CD4-positive, alpha-beta T cell treated with Interleukin-15 for 4 hours (primary cell): ENCODE results near the gene MYO18B.

Experiments
- DNase-seq: peaks from one replicate; pipeline ENCODE4 v3.0.0-alpha.2; 2020; ENCODE audit warnings: low spot score

The MYO18B gene

DNA sequence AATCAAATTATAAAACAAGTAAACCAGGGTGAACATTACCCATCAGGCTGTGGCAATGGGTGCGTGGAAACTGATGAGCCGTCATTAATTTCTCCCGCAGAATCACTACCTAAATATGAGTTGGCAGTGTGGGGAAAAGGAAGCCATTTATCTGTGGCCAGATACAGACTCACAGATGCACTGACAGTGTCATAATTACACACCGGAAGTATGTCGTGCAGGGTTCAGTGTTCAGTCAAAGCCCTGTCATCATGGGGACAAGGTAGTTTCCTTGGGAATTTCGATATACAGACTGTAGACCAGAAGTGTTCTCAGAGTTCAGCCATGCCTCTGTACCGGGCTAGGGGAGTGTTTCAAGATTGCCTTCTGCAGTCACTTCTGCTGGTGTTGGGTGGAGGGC, 308.1 kb downstream of the MYO18B start:
- no peak for DNase-seq

GRCh38 chr22:26053737-26054316, 311.8 kb downstream of the MYO18B start:
- no peak for DNase-seq

GRCh38 chr22:26054841-26055605, 313.0 kb downstream of the MYO18B start:
- DNase-seq = no peak

GRCh38 chr22:26055693-26056092, 313.7 kb downstream of the MYO18B start:
- DNase-seq = no peak

DNA sequence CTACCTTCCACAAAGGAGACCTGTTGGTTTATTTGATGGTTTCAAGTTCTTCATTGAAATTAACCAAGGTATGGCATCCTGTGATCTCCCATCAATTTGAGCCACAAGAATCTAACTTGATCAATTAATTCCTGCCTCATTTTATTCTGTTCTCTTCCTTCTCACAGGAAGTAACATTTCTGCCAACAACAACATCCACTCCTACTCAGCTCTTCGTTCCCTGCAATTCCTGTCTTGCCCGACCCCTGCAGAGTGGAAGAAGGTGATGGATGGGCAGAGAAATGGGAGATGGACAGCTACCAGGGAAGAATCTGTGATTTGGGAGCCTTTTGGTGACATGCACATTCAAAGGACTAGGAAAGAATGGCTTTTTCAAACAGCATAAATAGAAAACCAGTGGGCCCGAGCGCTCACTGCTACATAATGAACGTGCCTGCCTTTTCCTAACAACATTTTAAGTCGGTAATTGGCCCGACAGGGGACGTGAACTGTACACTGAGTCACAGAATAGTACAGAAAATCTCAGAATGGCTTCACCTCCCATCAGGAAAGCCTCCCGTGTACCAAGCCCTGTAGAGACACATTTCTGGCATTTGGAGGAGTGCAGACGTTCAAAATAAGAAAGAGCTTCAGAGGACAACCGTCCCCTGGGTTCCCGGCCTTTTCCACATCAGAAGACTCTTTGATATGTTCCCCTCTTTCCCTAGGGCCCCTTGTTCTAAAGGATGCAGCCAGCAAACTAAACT, 314.6 kb downstream of the MYO18B start:
- DNase-seq = no peak

DNA sequence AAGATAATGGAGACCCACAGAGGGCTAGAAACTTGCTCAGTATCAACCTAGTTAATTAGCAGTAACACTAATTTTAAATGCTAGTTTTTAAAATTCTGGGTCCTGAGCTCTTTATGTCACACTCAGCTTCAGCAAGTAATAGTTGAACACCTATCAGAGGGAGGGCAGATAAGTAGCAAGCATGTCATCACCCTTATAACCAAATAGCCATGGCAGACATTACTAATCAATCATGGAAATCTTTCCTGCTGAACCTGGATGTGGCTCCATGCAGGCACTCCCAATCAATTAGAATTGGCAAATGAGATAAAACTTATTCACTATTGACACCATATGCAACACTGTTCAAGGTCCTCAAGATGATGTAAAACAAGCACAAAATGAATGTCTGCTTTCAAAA, 315.7 kb downstream of the MYO18B start:
- no peak for DNase-seq

- no peak for DNase-seq
Measured at GRCh38 chr22:26064048-26064447, 322.1 kb downstream of the MYO18B start.

DNA sequence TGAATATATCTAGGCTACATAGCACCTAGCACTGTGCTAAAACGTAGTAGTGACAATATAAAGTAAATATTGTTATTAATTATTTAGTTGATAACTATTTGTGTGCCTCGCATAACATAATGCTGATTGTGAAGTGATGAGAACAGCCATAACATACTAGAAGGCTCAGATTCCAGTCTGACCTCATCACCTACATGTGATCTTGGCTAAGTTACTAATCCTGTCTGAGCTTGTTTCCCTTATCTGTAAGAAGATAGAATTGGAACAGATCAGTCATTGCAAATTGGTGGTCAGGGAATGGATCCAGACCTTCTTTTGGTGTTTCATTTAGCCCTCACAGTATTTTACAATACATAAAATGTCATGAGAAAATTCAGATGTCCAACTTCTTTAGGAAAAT, 323.9 kb downstream of the MYO18B start:
- no peak for DNase-seq

DNA sequence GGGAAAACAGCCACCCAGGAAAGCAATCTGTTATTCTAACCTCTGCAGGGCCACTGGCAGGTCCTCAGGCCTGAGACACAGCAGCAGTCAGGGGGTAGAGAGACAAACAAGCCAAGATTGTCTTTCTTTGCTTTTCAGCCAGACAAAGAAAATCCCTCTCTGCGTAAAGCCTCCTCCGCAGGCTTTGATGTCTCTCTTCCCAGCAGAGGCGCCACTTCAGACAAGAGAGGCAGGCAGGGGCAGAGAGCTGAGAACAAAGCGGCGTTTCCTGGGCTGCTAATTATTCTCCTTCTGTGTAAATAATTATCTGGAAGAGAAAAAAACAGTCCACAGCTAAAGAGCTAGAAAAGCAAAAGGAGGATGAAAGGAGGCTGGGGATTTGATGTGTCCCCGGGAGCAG, 324.5 kb downstream of the MYO18B start:
- DNase-seq = no peak

DNA sequence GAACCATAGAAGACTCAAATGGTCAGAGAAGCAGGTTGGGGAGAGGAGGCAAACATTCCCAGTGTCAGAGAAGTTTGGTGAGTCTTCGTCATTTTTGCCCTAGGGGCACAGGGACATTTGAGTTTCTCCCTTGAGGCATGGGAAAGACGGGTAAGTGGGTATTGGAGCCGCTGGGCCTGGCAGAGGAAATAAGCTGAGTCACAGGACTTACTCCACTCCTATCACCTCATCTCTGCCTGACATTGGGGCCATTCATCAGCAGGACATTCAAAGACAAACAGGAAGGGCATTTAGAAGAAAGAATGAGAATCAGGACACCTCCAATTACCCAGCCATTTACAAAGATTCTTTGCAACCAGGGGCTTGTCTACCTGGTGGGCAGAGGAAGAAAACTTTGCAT, 326.6 kb downstream of the MYO18B start:
- DNase-seq = no peak

GRCh38 chr22:26072621-26073020, 330.6 kb downstream of the MYO18B start:
- DNase-seq = no peak

DNA sequence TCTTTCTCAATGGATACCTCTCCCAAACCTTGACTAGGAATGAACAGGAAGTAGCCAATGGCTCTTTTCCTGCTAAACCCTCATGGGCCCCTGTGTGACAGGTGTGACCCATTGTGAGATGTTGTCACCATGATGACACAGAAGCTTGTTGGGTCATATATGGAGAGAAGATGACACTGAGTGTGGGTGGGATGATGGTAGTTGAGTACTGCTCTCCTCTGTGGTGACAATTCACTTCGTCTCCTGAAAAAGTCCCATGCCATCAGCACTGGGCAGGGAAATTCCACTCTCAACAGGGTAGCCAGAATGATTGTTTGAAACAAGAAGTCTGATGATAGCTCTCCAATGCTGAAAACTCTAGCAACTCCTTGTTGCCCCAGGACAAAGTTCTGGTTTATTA, 333.3 kb downstream of the MYO18B start:
- no peak for DNase-seq

DNA sequence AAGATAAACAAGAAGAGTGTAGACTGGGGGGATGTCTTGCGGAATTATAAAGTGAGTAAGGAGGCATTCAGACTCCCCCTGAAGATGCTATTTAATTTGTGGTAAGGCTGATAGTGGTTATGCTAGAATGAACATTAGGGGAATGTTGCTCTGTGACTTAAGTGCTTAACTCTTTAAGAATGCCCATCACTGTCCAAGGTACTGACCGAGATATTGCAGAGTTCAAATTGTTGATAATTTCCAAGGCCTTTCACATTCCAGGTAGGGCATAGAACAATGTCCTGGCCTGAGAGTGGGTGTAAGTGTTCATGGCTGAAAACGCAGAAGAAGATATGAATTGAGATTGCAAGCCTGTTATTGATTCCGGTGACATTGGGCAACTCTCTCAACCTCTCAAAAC, 337.0 kb downstream of the MYO18B start:
- DNase-seq = no peak
